ENCODE measurements around the gene FOXRED2. TPM values are rescaled to one million over a fixed set of nuclear protein-coding genes. Genes with fewer than 3 reads are reported as not detected.

Gene FOXRED2
- total RNA-seq, 2 experiments from 2014 or later, result 22.6 to 48.3 TPM

GRCh38 chr22:36549033-36549432 is 42.2 kb upstream of the FOXRED2 start:
- Histone ChIP-seq H3K36me3 (ENCODE audit: insufficient read depth, low read length) (no peaks in the 10 kb centered on the region), H3K4me2 (ENCODE audit: low read length) (no peak overlapping the region), H2AFZ (ENCODE audit: low read length) (no peak overlapping the region), H3K4me1 (ENCODE audit: insufficient read depth, low read length, poor library complexity, severe bottlenecking) (peaks cover 35% of the 10 kb centered on the region), H4K20me1 (ENCODE audit: insufficient read depth, low read length) (no peaks in the 10 kb centered on the region), H3K79me2 (ENCODE audit: insufficient read depth, low read depth, low read length) (no peaks in the 10 kb centered on the region), H3K27ac (ENCODE audit: low read depth, low read length, poor library complexity, severe bottlenecking) (no peak overlapping the region), H3K9me2 (ENCODE audit: insufficient read depth, low read length) (no peaks in the 10 kb centered on the region), H3K4me3 (ENCODE audit: low read depth, low read length, poor library complexity, severe bottlenecking) (no peak overlapping the region), H3K9me3 (ENCODE audit: low read length) (no peaks in the 10 kb centered on the region)
- ChIA-PET POLR2A (no interaction called here), CTCF (ENCODE audit: unreplicated experiment) (no interaction called here)
- TF ChIP-seq CTCF (conservative IDR thresholded peaks at IDR 0.05; ENCODE audit: low read length) (no peak), EZH2phosphoT487 (IDR thresholded peaks at IDR 0.05; ENCODE audit: borderline replicate concordance, low read depth, low read length) (no peak)
- intact Hi-C loops (cut with micrococcal nuclease; ENCODE audit: unreplicated experiment), result loop anchor here (5.0 to 10.0 kb wide), 2 partner anchors 76 to 233 kb away; no protein-coding TSS in a partner anchor
- BruUV-seq (replicated peaks), result no TSS peak
- no peak for DNase-seq (ENCODE audit: low spot score)

- Histone ChIP-seq H3K79me2 (ENCODE audit: insufficient read depth, low read depth, low read length) (no peaks in the 10 kb centered on the region), H3K9me3 (ENCODE audit: low read length) (no peaks in the 10 kb centered on the region), H2AFZ (ENCODE audit: low read length) (no peak overlapping the region), H4K20me1 (ENCODE audit: insufficient read depth, low read length) (no peaks in the 10 kb centered on the region), H3K4me2 (ENCODE audit: low read length) (no peak overlapping the region), H3K9me2 (ENCODE audit: insufficient read depth, low read length) (no peaks in the 10 kb centered on the region), H3K4me3 (ENCODE audit: low read depth, low read length, poor library complexity, severe bottlenecking) (no peak overlapping the region), H3K4me1 (ENCODE audit: insufficient read depth, low read length, poor library complexity, severe bottlenecking) (peaks cover 33% of the 10 kb centered on the region), H3K36me3 (ENCODE audit: insufficient read depth, low read length) (no peaks in the 10 kb centered on the region), H3K27ac (ENCODE audit: low read depth, low read length, poor library complexity, severe bottlenecking) (no peak overlapping the region)
- TF ChIP-seq CTCF (conservative IDR thresholded peaks at IDR 0.05; ENCODE audit: low read length), result no peak
- intact Hi-C loops (cut with micrococcal nuclease; ENCODE audit: unreplicated experiment), result loop anchor here (5.0 to 10.0 kb wide), 2 partner anchors 76 to 234 kb away; no protein-coding TSS in a partner anchor
- ChIA-PET POLR2A (no interaction called here), CTCF (ENCODE audit: unreplicated experiment) (no interaction called here)
- BruUV-seq (replicated peaks), result no TSS peak
- no peak for DNase-seq (ENCODE audit: low spot score)
These were observed 41.8 kb upstream of the FOXRED2 start for GRCh38 chr22:36548606-36549005.

- H3K4me3 ChIP-seq (ENCODE audit: low read depth, low read length, poor library complexity, severe bottlenecking), result no peak overlapping the region
- H3K27ac ChIP-seq (ENCODE audit: low read depth, low read length, poor library complexity, severe bottlenecking), result no peak overlapping the region
- H3K4me2 ChIP-seq (ENCODE audit: low read length), result no peak overlapping the region
- no peak overlapping the region for H2AFZ ChIP-seq (ENCODE audit: low read length)
- no peaks in the 10 kb centered on the region for H3K9me3 ChIP-seq (ENCODE audit: low read length)
- no peaks in the 10 kb centered on the region for H3K9me2 ChIP-seq (ENCODE audit: insufficient read depth, low read length)
- TF ChIP-seq EZH2phosphoT487 (IDR thresholded peaks at IDR 0.05; ENCODE audit: borderline replicate concordance, low read depth, low read length), result no peak
- no peak for TF ChIP-seq CTCF (conservative IDR thresholded peaks at IDR 0.05; ENCODE audit: low read length)
- no peaks in the 10 kb centered on the region for H3K36me3 ChIP-seq (ENCODE audit: insufficient read depth, low read length)
- CTCF ChIA-PET (ENCODE audit: unreplicated experiment), result no interaction called here
- no peaks in the 10 kb centered on the region for H3K79me2 ChIP-seq (ENCODE audit: insufficient read depth, low read depth, low read length)
- intact Hi-C loops (cut with micrococcal nuclease; ENCODE audit: unreplicated experiment), result loop anchor here (1.0 to 10.0 kb wide), 5 partner anchors 78 to 432 kb away; no protein-coding TSS in a partner anchor
- POLR2A ChIA-PET, result no interaction called here
- no peak for DNase-seq (ENCODE audit: low spot score)
- no TSS peak for BruUV-seq (replicated peaks)
- peaks cover 18% of the 10 kb centered on the region for H3K4me1 ChIP-seq (ENCODE audit: insufficient read depth, low read length, poor library complexity, severe bottlenecking)
- no peaks in the 10 kb centered on the region for H4K20me1 ChIP-seq (ENCODE audit: insufficient read depth, low read length)
These were observed 40.1 kb upstream of the FOXRED2 start for GRCh38 chr22:36546932-36547331.

All from OCI-LY7 (cell line).